PC-3 (cell line): ENCODE data around the gene FOXQ1. TPM values are rescaled to one million over a fixed set of nuclear protein-coding genes. Genes with fewer than 3 reads are reported as not detected.

Source experiments
- ATAC-seq: fragments of 200-7000 bp; cut with Tn5 transposase; 2 replicates; pipeline ENCODE4 v1.9.1; 2020; ENCODE audit warnings: mild to moderate bottlenecking, moderate library complexity
- Bru-seq: library from RNA; stranded (reverse); fragments of 400-500 nt; gene quantifications from one replicate; lab custom pipeline; 2021; lab: Mats Ljungman, UMichigan
- BruChase-seq, 2 experiments: library from RNA; stranded (reverse); fragments of 400-500 nt; gene quantifications; one replicate each; lab custom pipeline; 2021; lab: Mats Ljungman, UMichigan
- BruUV-seq: library from RNA; stranded (reverse); fragments of 400-500 nt; replicated peaks from 2 replicates; lab custom pipeline; 2021; lab: Mats Ljungman, UMichigan
- CTCF ChIA-PET: fragments of 300-600 bp; sonication (Branson Sonifier 250); formaldehyde crosslinking; loops from one replicate; lab custom pipeline; 2022; ENCODE audit warnings: antibody characterized with exemption; lab: Charles Lee
- POLR2A ChIA-PET: fragments of 300-600 bp; sonication (Branson Sonifier 250); formaldehyde crosslinking; loops from one replicate; lab custom pipeline; 2022; ENCODE audit warnings: antibody characterized with exemption; ENCODE audit not compliant: unreplicated experiment; lab: Charles Lee
- DNase-seq: peaks from one replicate; pipeline ENCODE4 v3.0.0-alpha.2; 2015
- H2AFZ ChIP-seq: fragments of 300-600 bp; sonication (generic); 2 replicates; pipeline ENCODE4 v1.6.0; 2016; ENCODE audit warnings: antibody characterized with exemption, low read length
- H3F3A ChIP-seq: fragments of 300-600 bp; sonication (generic); one replicate; pipeline ENCODE4 v1.6.0; 2017; ENCODE audit warnings: antibody characterized with exemption, low read length, control low read depth, mild to moderate bottlenecking; ENCODE audit not compliant: unreplicated experiment
- H3K27ac ChIP-seq: fragments of 300-600 bp; sonication (generic); 2 replicates; pipeline ENCODE4 v1.5.1; 2016; ENCODE audit warnings: mild to moderate bottlenecking, low read length
- H3K27me3 ChIP-seq: fragments of 300-600 bp; sonication (generic); 2 replicates; pipeline ENCODE4 v1.6.1; 2016; ENCODE audit warnings: low read length, mixed read lengths
- H3K36me3 ChIP-seq: fragments of 300-600 bp; sonication (generic); 2 replicates; pipeline ENCODE4 v1.6.1; 2016; ENCODE audit warnings: low read depth, mixed run types, low read length, mixed read lengths
- H3K4me1 ChIP-seq: fragments of 300-600 bp; sonication (generic); 2 replicates; pipeline ENCODE4 v1.5.1; 2016; ENCODE audit warnings: low read length; ENCODE audit not compliant: insufficient read depth
- H3K4me2 ChIP-seq: fragments of 300-600 bp; sonication (generic); 2 replicates; pipeline ENCODE4 v1.6.0; 2016; ENCODE audit warnings: low read length
- H3K4me3 ChIP-seq: fragments of 300-600 bp; sonication (generic); 2 replicates; pipeline ENCODE4 v1.5.1; 2016; ENCODE audit warnings: mild to moderate bottlenecking, low read length, mixed read lengths
- H3K79me2 ChIP-seq: fragments of 300-600 bp; sonication (generic); 2 replicates; pipeline ENCODE4 v1.6.1; 2017; ENCODE audit warnings: low read length, mixed read lengths
- H3K9ac ChIP-seq: fragments of 300-600 bp; sonication (generic); 2 replicates; pipeline ENCODE4 v1.6.0; 2016; ENCODE audit warnings: mild to moderate bottlenecking, low read length
- H3K9me2 ChIP-seq: fragments of 300-600 bp; sonication (generic); replicated peaks from 2 replicates; pipeline ENCODE4 v1.6.1; 2016; ENCODE audit warnings: mixed run types, low read length, mixed read lengths
- H3K9me3 ChIP-seq: fragments of 300-600 bp; sonication (generic); 2 replicates; pipeline ENCODE4 v1.6.1; 2016; ENCODE audit warnings: low read length, mixed read lengths
- H4K20me1 ChIP-seq: fragments of 300-600 bp; sonication (generic); 2 replicates; pipeline ENCODE4 v1.6.1; 2016; ENCODE audit warnings: low read length, mixed read lengths
- CTCF ChIP-seq: fragments of 300-600 bp; sonication (generic); conservative IDR thresholded peaks from 2 replicates; pipeline ENCODE4 v1.5.1; 2017; ENCODE audit warnings: antibody characterized with exemption, low read depth, mild to moderate bottlenecking, low read length
- EZH2 ChIP-seq: fragments of 300-600 bp; sonication (generic); IDR thresholded peaks from one replicate; pipeline ENCODE4 v1.6.1; 2017; ENCODE audit warnings: antibody characterized with exemption, mild to moderate bottlenecking, low read length; ENCODE audit not compliant: unreplicated experiment
- EZH2phosphoT487 ChIP-seq: fragments of 300-600 bp; sonication (generic); IDR thresholded peaks from 2 replicates; pipeline ENCODE4 v1.6.1; 2018; ENCODE audit warnings: mild to moderate bottlenecking, antibody characterized with exemption, low read length, borderline replicate concordance
- intact Hi-C: fragments of 100-400 bp; cut with micrococcal nuclease; formaldehyde crosslinking; loops from 2 replicates; pipeline ENCODE4 v1.9.0; 2023
- long read RNA-seq: library from polyadenylated mRNA; unstranded; transcript quantifications from one replicate; pipeline ENCODE4 v2.0.0, GENCODE V29; 2021; ENCODE audit not compliant: unreplicated experiment
- total RNA-seq: library from RNA; depleted of rRNA; stranded (reverse); fragments of >200 nt; gene quantifications from 2 replicates; pipeline ENCODE4 v1.2.3, GENCODE V29; 2014; rRNA removed

The FOXQ1 gene
- total RNA-seq, result 7.5 and 12.4 TPM in 2 replicates
- percentile 58 among the genes with signal in this experiment for Bru-seq, nascent RNA
- percentile 68 among the genes with signal in this experiment for BruChase-seq, experiment 1, labeled RNA remaining after a 6-hour chase
- percentile 79 among the genes with signal in this experiment for BruChase-seq, experiment 2, labeled RNA remaining after a 2-hour chase
- long read RNA-seq, transcript FOXQ1-201 (1 exons, 2,309 nt), result major isoform, 33 of 33 reads
- long read RNA-seq, partial matches to known transcripts, result 0 of 33 reads
- long read RNA-seq, other reads (novel, unspliced or antisense), result 0 of 33 reads

- H3K4me3 ChIP-seq, result peak within 1 kb of the TSS; percentile 79
- H3K4me2 ChIP-seq, result peak within 1 kb of the TSS; percentile 86
- no peaks in the 10 kb centered on the region for H3K36me3 ChIP-seq
- H2AFZ ChIP-seq, result peak within 1 kb of the TSS; percentile 93
- H3F3A ChIP-seq, result peaks cover 3% of the 10 kb centered on the region
- H3K79me2 ChIP-seq, result peaks cover 20% of the 10 kb centered on the region
- H3K9me3 ChIP-seq, result no peaks in the 10 kb centered on the region
- peak within 1 kb of the TSS; percentile 54 for H3K27ac ChIP-seq
- ChIA-PET POLR2A (interaction anchor here (0.7 kb wide), 1 partner anchor 23 kb away, joined by 4 read pairs; no protein-coding TSS in a partner anchor), CTCF (interaction anchor here (0.7 to 1.1 kb wide), 2 partner anchors 13 to 14 kb away, joined by 3 to 4 read pairs; no protein-coding TSS in a partner anchor)
- no peaks in the 10 kb centered on the region for H3K27me3 ChIP-seq
- DNase-seq (peak; percentile 85), ATAC-seq (peak; percentile 71)
- intact Hi-C loops, result loop anchor here (5.0 kb wide), 1 partner anchor 44 kb away; no protein-coding TSS in a partner anchor
- BruUV-seq, result TSS peak; percentile 23
- no peak for TF ChIP-seq EZH2
- peak; percentile 76 for TF ChIP-seq EZH2phosphoT487
- H3K9ac ChIP-seq, result peak within 1 kb of the TSS; percentile 51
- no peaks in the 10 kb centered on the region for H3K9me2 ChIP-seq
- H3K4me1 ChIP-seq, result peaks cover 27% of the 10 kb centered on the region
- H4K20me1 ChIP-seq, result no peaks in the 10 kb centered on the region
Measured at GRCh38 chr6:1311400-1312202, at the start of gene FOXQ1. FOXQ1 (plus strand) TSS chr6:1312098; CDS start chr6:1312705, 607 bp downstream.

GRCh38 chr6:1262704-1263038 lies 49.2 kb upstream of the FOXQ1 start:
- no peak for ATAC-seq
- Histone ChIP-seq H3K27ac (no peak overlapping the region), H4K20me1 (no peaks in the 10 kb centered on the region), H3K9me2 (0 out of 2 replicates have a peak, but pooled peaks cover 6% of the 10 kb centered on the region), H3K4me1 (peaks cover 11% of the 10 kb centered on the region), H3K9ac (no peak overlapping the region), H3K36me3 (no peaks in the 10 kb centered on the region), H3K9me3 (no peaks in the 10 kb centered on the region), H3F3A (no peaks in the 10 kb centered on the region), H2AFZ (no peak overlapping the region), H3K4me3 (no peak overlapping the region), H3K27me3 (no peaks in the 10 kb centered on the region), H3K79me2 (no peaks in the 10 kb centered on the region), H3K4me2 (no peak overlapping the region)
- BruUV-seq, result no TSS peak
- ChIA-PET CTCF (no interaction called here), POLR2A (no interaction called here)
- DNase-seq, result no peak
- TF ChIP-seq EZH2 (no peak), EZH2phosphoT487 (no peak), CTCF (no peak)
- intact Hi-C loops, result no loop called here

GRCh38 chr6:1263039-1263849 lies 48.7 kb upstream of the FOXQ1 start:
- H3K4me1 ChIP-seq, result peaks cover 13% of the 10 kb centered on the region
- no peak overlapping the region for H3K27ac ChIP-seq
- CTCF ChIA-PET, result no interaction called here

More at GRCh38 chr6:1263039-1263849, 48.7 kb upstream of the FOXQ1 start:
- DNase-seq (peak; percentile 34), ATAC-seq (no peak)
- intact Hi-C loops, result no loop called here
- no peak overlapping the region for H3K9ac ChIP-seq
- no peaks in the 10 kb centered on the region for H4K20me1 ChIP-seq
- H3K27me3 ChIP-seq, result no peaks in the 10 kb centered on the region
- H3K9me3 ChIP-seq, result no peaks in the 10 kb centered on the region
- no peak overlapping the region for H3K4me2 ChIP-seq
- POLR2A ChIA-PET, result no interaction called here
- 0 out of 2 replicates have a peak, but pooled peaks cover 6% of the 10 kb centered on the region for H3K9me2 ChIP-seq
- BruUV-seq, result no TSS peak
- no peaks in the 10 kb centered on the region for H3K79me2 ChIP-seq
- H3K36me3 ChIP-seq, result no peaks in the 10 kb centered on the region
- no peak for TF ChIP-seq EZH2
- TF ChIP-seq CTCF, result peak; percentile 36
- no peak for TF ChIP-seq EZH2phosphoT487
- no peak overlapping the region for H3K4me3 ChIP-seq
- no peak overlapping the region for H2AFZ ChIP-seq
- no peaks in the 10 kb centered on the region for H3F3A ChIP-seq
